GM12878 (cell line): ENCODE measurements around the gene ADCY2. TPM values are rescaled to one million over a fixed set of nuclear protein-coding genes. Genes with fewer than 3 reads are reported as not detected.

Source experiments
- ATAC-seq: fragments of 200-7000 bp; cut with Tn5 transposase; 3 replicates; pipeline ENCODE4 v1.9.1; 2020; ENCODE audit warnings: mild to moderate bottlenecking, moderate library complexity
- BruUV-seq: library from RNA; stranded (reverse); fragments of 400-500 nt; replicated peaks from 2 replicates; lab custom pipeline; 2021; lab: Mats Ljungman, UMichigan
- CTCF ChIA-PET: fragments of 300-600 bp; sonication (Branson Sonifier 250); formaldehyde crosslinking; extraction: SDS; loops from one replicate; lab custom pipeline; 2021; ENCODE audit warnings: inconsistent platforms; lab: Yijun Ruan, JAX
- POLR2A ChIA-PET: fragments of 350-600 bp; formaldehyde crosslinking; extraction: SDS; loops from one replicate; lab custom pipeline; 2021; ENCODE audit warnings: inconsistent platforms; lab: Charles Lee
- RAD21 ChIA-PET: fragments of 300-600 bp; sonication (Branson Sonifier 250); formaldehyde crosslinking; loops from one replicate; lab custom pipeline; 2023; ENCODE audit warnings: antibody characterized with exemption; ENCODE audit not compliant: unreplicated experiment; lab: Charles Lee
- SMC1A ChIA-PET: fragments of 300-600 bp; sonication (Branson Sonifier 250); formaldehyde crosslinking; loops from one replicate; lab custom pipeline; 2023; ENCODE audit not compliant: unreplicated experiment, uncharacterized antibody; lab: Charles Lee
- DNase-seq: peaks from one replicate; pipeline ENCODE4 v3.0.0-alpha.2; 2011; ENCODE audit warnings: low read depth, low spot score
- FAIRE-seq: peaks from 3 replicates; lab custom pipeline; 2011; peaks lifted over from hg19 to GRCh38; lab: Jason Lieb, UNC
- H2AFZ ChIP-seq: 2 replicates; pipeline ENCODE4 v1.6.0; 2011; ENCODE audit warnings: low read depth, low read length, control low read depth; ENCODE audit not compliant: control insufficient read depth
- H3K27ac ChIP-seq: 2 replicates; pipeline ENCODE4 v1.5.1; 2011; ENCODE audit warnings: control low read depth; ENCODE audit not compliant: control insufficient read depth, insufficient read depth
- H3K27me3 ChIP-seq, 2 experiments: replicated peaks in 1 of 2; 2 replicates each; pipeline versions ENCODE4 v1.6.0 to v1.6.1; 2011; ENCODE audit warnings: low read length in 1 of 2; ENCODE audit not compliant: control insufficient read depth in 2 of 2, insufficient read depth in 2 of 2
- H3K36me3 ChIP-seq, 2 experiments: 2 replicates each; pipeline ENCODE4 v1.5.1; 2011; ENCODE audit warnings: low read length in 1 of 2; ENCODE audit not compliant: control insufficient read depth in 2 of 2, insufficient read depth in 2 of 2
- H3K4me1 ChIP-seq: 2 replicates; pipeline ENCODE4 v1.6.1; 2011; ENCODE audit warnings: mild to moderate bottlenecking, low read length, moderate library complexity, mixed read lengths; ENCODE audit not compliant: control insufficient read depth, insufficient read depth
- H3K4me2 ChIP-seq: 2 replicates; pipeline ENCODE4 v1.6.0; 2011; ENCODE audit warnings: control low read depth; ENCODE audit not compliant: control insufficient read depth, insufficient read depth
- H3K4me3 ChIP-seq: fragments of 200-600 bp; sonication (generic); 2 replicates; pipeline ENCODE4 v1.5.1; 2016
- H3K79me2 ChIP-seq: 2 replicates; pipeline ENCODE4 v1.6.0; 2011; ENCODE audit warnings: low read length; ENCODE audit not compliant: control insufficient read depth, insufficient read depth
- H3K9ac ChIP-seq: 2 replicates; pipeline ENCODE4 v1.8.0; 2011; ENCODE audit warnings: low read length, control low read depth, mixed read lengths; ENCODE audit not compliant: control insufficient read depth, insufficient read depth
- H3K9me3 ChIP-seq: replicated peaks from 3 replicates; pipeline ENCODE4 v1.5.1; 2011; ENCODE audit warnings: mild to moderate bottlenecking, low read length; ENCODE audit not compliant: control insufficient read depth, insufficient read depth
- H4K20me1 ChIP-seq: 2 replicates; pipeline ENCODE4 v1.6.0; 2011; ENCODE audit not compliant: control insufficient read depth, insufficient read depth
- BCL11A ChIP-seq: IDR thresholded peaks from 2 replicates; pipeline ENCODE4 v1.6.1; 2011; ENCODE audit warnings: low read depth, low read length
- FOXM1 ChIP-seq: IDR thresholded peaks from 2 replicates; pipeline ENCODE4 v1.6.1; 2012; ENCODE audit warnings: low read depth, mild to moderate bottlenecking, inconsistent platforms, low read length, moderate library complexity
- KDM1A ChIP-seq: fragments of 200-600 bp; sonication (generic); IDR thresholded peaks from 2 replicates; pipeline ENCODE4 v1.6.1; 2016; ENCODE audit warnings: borderline replicate concordance
- NFYA ChIP-seq: IDR thresholded peaks from 2 replicates; pipeline ENCODE4 v1.6.1; 2011; ENCODE audit warnings: low read depth, mild to moderate bottlenecking, low read length, improper control_type of control experiment, borderline replicate concordance
- NFYB ChIP-seq: IDR thresholded peaks from 2 replicates; pipeline ENCODE4 v1.6.1; 2011; ENCODE audit warnings: low read depth, mild to moderate bottlenecking, low read length, improper control_type of control experiment, moderate library complexity; ENCODE audit not compliant: insufficient read depth
- RFX5 ChIP-seq: IDR thresholded peaks from 2 replicates; pipeline ENCODE4 v1.6.1; 2011; ENCODE audit warnings: low read depth, low read length, improper control_type of control experiment
- SMC3 ChIP-seq: IDR thresholded peaks from 2 replicates; pipeline ENCODE4 v1.6.1; 2011; ENCODE audit warnings: low read length, improper control_type of control experiment, borderline replicate concordance
- SREBF2 ChIP-seq: IDR thresholded peaks from 2 replicates; pipeline ENCODE4 v1.6.1; 2012; ENCODE audit warnings: mild to moderate bottlenecking, low read length
- WRNIP1 ChIP-seq: IDR thresholded peaks from 2 replicates; pipeline ENCODE4 v1.6.1; 2011; ENCODE audit warnings: low read depth, low read length, improper control_type of control experiment, borderline replicate concordance
- ZNF622 ChIP-seq: fragments of 450-650 bp; IDR thresholded peaks from 2 replicates; pipeline ENCODE4 v1.6.1; 2017; ENCODE audit warnings: mild to moderate bottlenecking, inconsistent platforms
- WGBS: methylation state at CpG from one replicate; pipeline ENCODE4 v1.1.6; 2016; ENCODE audit warnings: low lambda C conversion rate; ENCODE audit not compliant: insufficient replicate concordance, insufficient coverage; ENCODE audit errors: missing lambda C conversion rate; 5-methylcytosine and 5-hydroxymethylcytosine counted together
- in situ Hi-C: fragments of 300-500 bp; cut with MboI; formaldehyde crosslinking; loops from 9 replicates; pipeline ENCODE4 v1.14.3; 2018; ENCODE audit warnings: mixed read lengths
- intact Hi-C: fragments of 100-400 bp; cut with micrococcal nuclease; formaldehyde crosslinking; loops from one replicate; pipeline ENCODE4 v1.14.2; 2022; ENCODE audit not compliant: unreplicated experiment
- polyA plus RNA-seq, 11 experiments: library from polyadenylated mRNA; depleted of rRNA in 4 of 11; unstranded in 6 of 11; stranded (reverse) in 5 of 11; fragments of >200 nt; fragmentation: Nextera tagmentation in 4 of 11; fragmentation: Illumina TruSeq in 1 of 11; extraction: Ambion mirVana in 4 of 11; extraction: Trizol in 1 of 11; gene quantifications; 1 replicate in 1 of 11; 2 replicates in 10 of 11; pipeline versions ENCODE4 v1.2.1 to v1.2.3, GENCODE V29; 2011 to 2016; ENCODE audit warnings: inconsistent platforms in 2 of 11, missing spikeins in 2 of 11, low read depth in 1 of 11
- total RNA-seq, 4 experiments: library from RNA; depleted of rRNA in 3 of 4; stranded (reverse); fragments of >200 nt in 3 of 4; fragmentation: Illumina TruSeq in 1 of 4; extraction: Trizol in 1 of 4; gene quantifications; 2 replicates each; pipeline versions ENCODE4 v1.2.1 to v1.2.3, GENCODE V29; 2013 to 2021

Gene ADCY2
- total and polyA plus RNA-seq, 10 of the 15 experiments (the other 5 are each of a cell fraction or from before 2014, with no cell fraction given) = 0.07 to 0.26 TPM; not detected in 8

DNA sequence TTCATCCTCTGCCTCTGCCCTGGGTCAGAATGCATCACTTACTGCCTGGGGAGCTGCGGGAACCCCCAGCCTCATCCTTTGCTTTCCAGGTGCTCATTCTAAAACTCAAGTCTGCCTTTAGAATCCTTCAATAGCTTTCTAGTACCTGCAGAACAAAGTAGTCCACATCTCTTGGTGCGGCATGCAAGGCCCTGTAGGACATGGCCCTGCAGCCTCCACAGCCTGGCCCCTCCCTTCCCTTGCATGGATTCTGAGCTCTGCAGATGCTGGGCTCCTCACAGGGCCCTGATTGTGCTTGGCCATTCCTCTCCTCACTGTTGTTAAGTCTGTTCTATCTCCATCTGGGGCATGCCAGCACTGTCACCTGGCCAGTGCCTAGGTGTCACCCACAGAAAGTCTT, 141.6 kb downstream of the ADCY2 start (continued):
- TF ChIP-seq NFYB (no peak), NFYA (no peak), SREBF2 (no peak), BCL11A (no peak), SMC3 (no peak), FOXM1 (no peak)
- TF ChIP-seq, all 136 proteins: peak for 0

- H3K4me3 ChIP-seq = no peak overlapping the region
- no peaks in the 10 kb centered on the region for H3K36me3 ChIP-seq
- H2AFZ ChIP-seq = no peak overlapping the region
- intact Hi-C loops = no loop called here
- H3K9me3 ChIP-seq = no peaks in the 10 kb centered on the region
- ChIA-PET POLR2A (no interaction called here), CTCF (no interaction called here), RAD21 (no interaction called here), SMC1A (no interaction called here)
- no peak overlapping the region for H3K27ac ChIP-seq
- BruUV-seq = no TSS peak
- 17% methylated on average over 5 of the region's 5 CpGs for WGBS
- no peak for FAIRE-seq
- no peaks in the 10 kb centered on the region for H3K79me2 ChIP-seq
- no peaks in the 10 kb centered on the region for H3K4me1 ChIP-seq
- H4K20me1 ChIP-seq = no peaks in the 10 kb centered on the region
- H3K27me3 ChIP-seq = no peaks in the 10 kb centered on the region
- no peak overlapping the region for H3K9ac ChIP-seq
- no peak overlapping the region for H3K4me2 ChIP-seq
- in situ Hi-C loops = no loop called here
- no peak for TF ChIP-seq WRNIP1
- no peak for TF ChIP-seq KDM1A
- TF ChIP-seq ZNF622 = no peak
- TF ChIP-seq RFX5 = no peak
- TF ChIP-seq, all 136 proteins: peak for 0
- DNase-seq = no peak
- ATAC-seq = no peak
These were observed 143.6 kb downstream of the ADCY2 start for GRCh38 chr5:7539571-7539970.
